GM12892 (cell line): ENCODE measurements around the gene CFAP97.
"Not testable (repeated sequence)": the region's sequence is repeated elsewhere in the genome, so short reads cannot be mapped to it uniquely, and the experiment has no call there.

Source experiments
- POLR2A ChIP-seq: IDR thresholded peaks from 2 replicates; pipeline ENCODE4 v1.6.1; 2011; ENCODE audit warnings: low read depth, low read length, control low read depth
- POLR2AphosphoS5 ChIP-seq: IDR thresholded peaks from 2 replicates; pipeline ENCODE4 v1.6.1; 2011; ENCODE audit warnings: low read depth, low read length, control low read depth
- TAF1 ChIP-seq: IDR thresholded peaks from 2 replicates; pipeline ENCODE4 v1.6.1; 2011; ENCODE audit warnings: low read depth, mild to moderate bottlenecking, control low read depth, low read length, borderline replicate concordance

DNA sequence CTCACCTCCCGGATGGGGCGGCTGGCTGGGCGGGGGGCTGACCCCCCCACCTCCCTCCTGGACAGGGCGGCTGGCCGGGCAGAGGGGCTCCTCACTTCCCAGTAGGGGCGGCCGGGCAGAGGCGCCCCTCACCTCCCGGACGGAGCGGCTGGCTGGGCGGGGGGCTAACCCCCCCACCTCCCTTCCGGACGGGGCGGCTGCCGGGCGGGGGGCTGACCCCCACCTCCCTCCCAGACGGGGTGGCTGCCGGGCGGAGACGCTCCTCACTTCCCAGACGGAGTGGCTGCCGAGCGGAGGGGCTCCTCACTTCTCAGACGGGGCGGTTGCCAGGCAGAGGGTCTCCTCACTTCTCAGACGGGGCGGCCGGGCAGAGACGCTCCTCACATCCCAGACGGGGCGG, 36.7 kb upstream of the CFAP97 start:
- not testable (repeated sequence) for TF ChIP-seq POLR2AphosphoS5, POLR2A, TAF1
